H1 (cell line): ENCODE data around the gene ZNF337. TPM values are rescaled to one million over a fixed set of nuclear protein-coding genes. Genes with fewer than 3 reads are reported as not detected.
A peak's percentile ranks its signal among the peaks of the same experiment; 100 is the strongest.

Experiments used
- CTCF ChIA-PET: fragments of 300-600 bp; sonication (Branson Sonifier 250); formaldehyde crosslinking; loops from one replicate; lab custom pipeline; 2021; ENCODE audit not compliant: partially characterized antibody; lab: Charles Lee
- POLR2A ChIA-PET: fragments of 300-600 bp; sonication (Branson Sonifier 250); formaldehyde crosslinking; loops from one replicate; lab custom pipeline; 2021; ENCODE audit warnings: inconsistent platforms; ENCODE audit not compliant: partially characterized antibody; lab: Charles Lee
- DNase-seq, 2 experiments: peaks; one replicate each; pipeline versions ENCODE4 v3.0.0 to v3.0.0-alpha.2; 2010 to 2022; ENCODE audit warnings: low spot score in 2 of 2, low read depth in 1 of 2, mixed read lengths in 1 of 2
- FAIRE-seq: peaks from 2 replicates; lab custom pipeline; 2011; peaks lifted over from hg19 to GRCh38; lab: Jason Lieb, UNC
- H2AFZ ChIP-seq: 2 replicates; pipeline ENCODE4 v1.8.1; 2012; ENCODE audit warnings: low read length, inconsistent platforms
- H2AK5ac ChIP-seq: 2 replicates; pipeline ENCODE4 v1.6.1; 2013; ENCODE audit warnings: low read depth, low read length
- H2BK120ac ChIP-seq: replicated peaks from 2 replicates; pipeline ENCODE3; 2013; ENCODE audit warnings: low read depth, low read length, inconsistent platforms
- H2BK12ac ChIP-seq: 2 replicates; pipeline ENCODE4 v1.6.1; 2013; ENCODE audit warnings: low read depth, low read length
- H2BK15ac ChIP-seq: 2 replicates; pipeline ENCODE4 v1.6.1; 2013; ENCODE audit warnings: low read length
- H2BK20ac ChIP-seq: 2 replicates; pipeline ENCODE4 v1.6.1; 2013; ENCODE audit warnings: low read length
- H2BK5ac ChIP-seq: 2 replicates; pipeline ENCODE4 v1.6.1; 2013; ENCODE audit warnings: low read depth, low read length
- H3K14ac ChIP-seq: 2 replicates; pipeline ENCODE4 v1.6.1; 2013; ENCODE audit warnings: inconsistent platforms; ENCODE audit not compliant: insufficient read length
- H3K18ac ChIP-seq: 2 replicates; pipeline ENCODE4 v1.6.1; 2013; ENCODE audit warnings: low read length; ENCODE audit errors: extremely low read depth
- H3K23ac ChIP-seq: 2 replicates; pipeline ENCODE4 v1.6.1; 2013; ENCODE audit warnings: inconsistent platforms; ENCODE audit not compliant: insufficient read length
- H3K23me2 ChIP-seq: 2 replicates; pipeline ENCODE4 v1.6.1; 2013; ENCODE audit warnings: low read depth, low read length
- H3K27ac ChIP-seq: 2 replicates; pipeline ENCODE4 v1.6.1; 2011; ENCODE audit warnings: low read depth, low read length, inconsistent platforms
- H3K27me3 ChIP-seq, 4 experiments: replicated peaks in 1 of 4; 1 replicate in 1 of 4; 2 replicates in 3 of 4; pipeline versions ENCODE4 v1.6.1 to v1.8.1; 2011 to 2013; ENCODE audit warnings: low read length in 3 of 4, mild to moderate bottlenecking in 3 of 4, inconsistent platforms in 2 of 4, mixed read lengths in 2 of 4, moderate library complexity in 1 of 4; ENCODE audit not compliant: control insufficient read depth in 3 of 4, insufficient read depth in 3 of 4; ENCODE audit errors: extremely low read depth in 1 of 4
- H3K36me3 ChIP-seq, 4 experiments: 2 replicates each; pipeline versions ENCODE4 v1.6.1 to v1.8.1; 2011 to 2013; ENCODE audit warnings: mild to moderate bottlenecking in 4 of 4, low read length in 3 of 4, moderate library complexity in 2 of 4, control low read depth in 1 of 4, inconsistent platforms in 1 of 4; ENCODE audit not compliant: insufficient read depth in 4 of 4, control insufficient read depth in 2 of 4
- H3K4ac ChIP-seq: replicated peaks from 2 replicates; pipeline ENCODE3; 2013; ENCODE audit warnings: low read length, low read depth, mixed read lengths, inconsistent platforms; ENCODE audit not compliant: insufficient read length
- H3K4me1 ChIP-seq, 4 experiments: replicated peaks in 1 of 4; 1 replicate in 1 of 4; 2 replicates in 3 of 4; pipeline versions ENCODE4 v1.6.1 to v1.8.1; 2011 to 2013; ENCODE audit warnings: low read length in 3 of 4, inconsistent platforms in 2 of 4, mixed read lengths in 1 of 4; ENCODE audit not compliant: insufficient read depth in 4 of 4, control insufficient read depth in 3 of 4
- H3K4me2 ChIP-seq, 2 experiments: 2 replicates each; pipeline versions ENCODE4 v1.6.1 to v1.8.1; 2011 to 2013; ENCODE audit warnings: low read depth in 2 of 2, low read length in 2 of 2, control low read depth in 1 of 2, inconsistent platforms in 1 of 2, mild to moderate bottlenecking in 1 of 2; ENCODE audit not compliant: insufficient read depth in 1 of 2
- H3K4me3 ChIP-seq, 4 experiments: fragments of 200-600, 300-600 bp in 1 of 4; sonication (generic), shearing (Covaris generic), sonication (Bioruptor Twin) in 1 of 4; 2 replicates each; pipeline versions ENCODE4 v1.5.1 to v1.8.1; 2011 to 2016; ENCODE audit warnings: low read length in 4 of 4, low read depth in 3 of 4, control low read depth in 2 of 4, inconsistent platforms in 2 of 4, mild to moderate bottlenecking in 2 of 4, mixed read lengths in 1 of 4, moderate library complexity in 1 of 4; ENCODE audit not compliant: insufficient read depth in 2 of 4; ENCODE audit errors: extremely low read depth in 1 of 4
- H3K56ac ChIP-seq: replicated peaks from 2 replicates; pipeline ENCODE3; 2013; ENCODE audit warnings: low read depth, mild to moderate bottlenecking, mixed read lengths, low read length, inconsistent platforms; ENCODE audit not compliant: insufficient read length
- H3K79me1 ChIP-seq: 2 replicates; pipeline ENCODE4 v1.6.1; 2013; ENCODE audit warnings: low read depth, low read length, control low read depth
- H3K79me2 ChIP-seq, 2 experiments: 2 replicates each; pipeline versions ENCODE4 v1.6.1 to v1.8.1; 2012 to 2013; ENCODE audit warnings: low read length in 2 of 2, mild to moderate bottlenecking in 2 of 2, inconsistent platforms in 1 of 2; ENCODE audit not compliant: insufficient read depth in 2 of 2, control insufficient read depth in 1 of 2
- H3K9ac ChIP-seq, 4 experiments: replicated peaks in 1 of 4; 1 replicate in 1 of 4; 2 replicates in 3 of 4; pipeline versions ENCODE4 v1.6.1 to v1.8.1; 2011 to 2013; ENCODE audit warnings: low read depth in 3 of 4, low read length in 3 of 4, control low read depth in 2 of 4, mild to moderate bottlenecking in 2 of 4, moderate library complexity in 2 of 4, inconsistent platforms in 1 of 4; ENCODE audit errors: extremely low read depth in 1 of 4
- H3K9me3 ChIP-seq, 2 experiments: 2 replicates each; pipeline versions ENCODE4 v1.6.1 to v1.8.1; 2012 to 2013; ENCODE audit warnings: mild to moderate bottlenecking in 2 of 2, moderate library complexity in 2 of 2, control low read depth in 1 of 2, inconsistent platforms in 1 of 2, low read depth in 1 of 2, low read length in 1 of 2, mixed read lengths in 1 of 2; ENCODE audit not compliant: insufficient read depth in 2 of 2
- H4K20me1 ChIP-seq, 2 experiments: replicated peaks in 1 of 2; 2 replicates each; pipeline versions ENCODE3 to v1.8.1; 2011 to 2013; ENCODE audit warnings: inconsistent platforms in 2 of 2, low read length in 2 of 2, mild to moderate bottlenecking in 1 of 2; ENCODE audit not compliant: insufficient read depth in 2 of 2, control insufficient read depth in 1 of 2
- H4K5ac ChIP-seq: 2 replicates; pipeline ENCODE4 v1.6.1; 2013; ENCODE audit warnings: low read length, low read depth, mixed read lengths, inconsistent platforms; ENCODE audit not compliant: insufficient read length
- H4K8ac ChIP-seq: 2 replicates; pipeline ENCODE4 v1.8.0; 2013; ENCODE audit warnings: mild to moderate bottlenecking, moderate library complexity, low read length, inconsistent platforms; ENCODE audit not compliant: insufficient read depth; ENCODE audit errors: extremely low read depth
- H4K91ac ChIP-seq: replicated peaks from 2 replicates; pipeline ENCODE3; 2013; ENCODE audit warnings: low read length, mixed read lengths, inconsistent platforms; ENCODE audit not compliant: insufficient read length
- RNF2 ChIP-seq: fragments of 200-900, 300-1000 bp; sonication (generic); IDR thresholded peaks from 2 replicates; pipeline ENCODE4 v1.7.1; 2016; ENCODE audit warnings: borderline replicate concordance, low read depth, mild to moderate bottlenecking, antibody characterized with exemption, low read length; ENCODE audit not compliant: poor library complexity, severe bottlenecking; ENCODE audit errors: missing control alignments
- SP2 ChIP-seq: IDR thresholded peaks from 2 replicates; pipeline ENCODE4 v1.6.1; 2012; ENCODE audit warnings: mild to moderate bottlenecking, low read length, inconsistent platforms
- WGBS, 2 experiments: shearing (Covaris generic) in 1 of 2; methylation state at CpG; one replicate each; pipeline versions ENCODE4 v1.1.6 to v1.1.7; 2013 to 2015; ENCODE audit warnings: low lambda C conversion rate in 2 of 2, mixed read lengths in 2 of 2, inconsistent platforms in 1 of 2, low coverage in 1 of 2, missing lambda C conversion rate in 1 of 2; ENCODE audit not compliant: insufficient replicate concordance in 2 of 2, insufficient coverage in 1 of 2, insufficient read length in 1 of 2; ENCODE audit errors: extremely low coverage in 1 of 2, missing lambda C conversion rate in 1 of 2; 5-methylcytosine and 5-hydroxymethylcytosine counted together
- polyA plus RNA-seq, 7 experiments: library from polyadenylated mRNA; depleted of rRNA in 3 of 7; stranded (reverse) in 5 of 7; unstranded in 2 of 7; fragments of >200 nt in 5 of 7; fragments of 200-250 nt in 2 of 7; gene quantifications; 1 replicate in 5 of 7; 2 replicates in 1 of 7; 4 replicates in 1 of 7; pipeline versions ENCODE4 v1.2.1 to v1.2.3, GENCODE V29; 2011 to 2013; ENCODE audit warnings: missing spikeins in 2 of 7, mixed read lengths in 2 of 7
- total RNA-seq: library from RNA; stranded (reverse); fragmentation: NEBNext Ultra II Directional; extraction: Animal tissue kit (Norgen Biotek cat#: 25700); gene quantifications from 2 replicates; pipeline ENCODE4 v1.2.1, GENCODE V29; 2021

ZNF337 gene
- total and polyA plus RNA-seq, 2 of the 8 experiments (the other 6 are each of a cell fraction or from before 2014, with no cell fraction given): 2.8 to 6.6 TPM

DNA sequence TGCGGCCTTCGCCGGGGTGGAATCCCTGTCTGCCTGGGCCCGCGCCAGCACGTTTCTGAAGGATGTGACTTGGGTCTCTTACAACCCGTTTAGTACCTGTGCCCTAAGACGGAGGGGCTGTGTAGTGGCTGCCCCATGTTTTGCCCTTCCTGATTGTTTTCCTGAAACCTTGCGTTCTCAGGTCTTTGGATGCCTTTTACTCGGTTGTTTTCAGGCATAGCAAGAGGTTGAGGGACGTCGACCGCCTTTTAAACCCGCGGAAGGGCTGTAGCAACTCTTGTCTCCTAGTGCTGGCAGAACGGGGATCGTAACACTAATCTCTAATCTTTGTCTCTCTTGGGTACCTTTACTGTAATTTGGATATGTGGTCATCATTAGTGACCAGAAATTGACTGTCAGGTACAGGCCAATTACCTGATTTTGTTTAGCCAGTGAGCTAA is 72.1 kb downstream of the ZNF337 start:
- POLR2A ChIA-PET: no interaction called here

More for the DNA sequence above, 72.1 kb downstream of the ZNF337 start:
- DNase-seq: no peak
- TF ChIP-seq RNF2 (peak; percentile 1), SP2 (no peak)
- H2BK5ac ChIP-seq: peak overlapping the region; percentile 84
- H3K4me1 ChIP-seq: peaks cover 0 to 12% (median 4%) of the 10 kb centered on the region in 4 experiments; a peak in 5 of 7 replicates
- no peaks in the 10 kb centered on the region for H3K9me3 ChIP-seq
- H2BK12ac ChIP-seq: peak overlapping the region; percentile 90
- peak overlapping the region; percentile 71 to 94 for H3K4me2 ChIP-seq
- H3K27me3 ChIP-seq: peaks cover 0 to 15% (median 4%) of the 10 kb centered on the region in 4 experiments; a peak in 5 of 7 replicates
- peak overlapping the region in 3 of 4 experiments; percentile 69 to 88 (median 85); a peak in 6 of 7 replicates for H3K9ac ChIP-seq
- peak overlapping the region; percentile 81 for H3K4ac ChIP-seq
- H3K4me3 ChIP-seq: peak overlapping the region; percentile 52 to 76 (median 59)
- H3K18ac ChIP-seq: peak overlapping the region; percentile 87
- H4K5ac ChIP-seq: peak overlapping the region; percentile 34
- peaks cover 2% of the 10 kb centered on the region; the same call in 1 of the 2 replicates for H3K79me1 ChIP-seq
- H3K14ac ChIP-seq: no peak overlapping the region
- no peak for FAIRE-seq
- H3K23ac ChIP-seq: no peak overlapping the region
- H3K56ac ChIP-seq: peak overlapping the region; percentile 83
- H4K20me1 ChIP-seq: peaks cover 0 to 4% of the 10 kb centered on the region in 2 experiments
- H2AFZ ChIP-seq: peak overlapping the region; percentile 54; the same call in 1 of the 2 replicates
- H2BK120ac ChIP-seq: no peak overlapping the region
- H2BK20ac ChIP-seq: peak overlapping the region; percentile 80; the same call in 1 of the 2 replicates
- H2BK15ac ChIP-seq: 0 out of 2 replicates have a peak overlapping the region, but pooled peaks have one; percentile 72
- H3K23me2 ChIP-seq: peaks cover 15% of the 10 kb centered on the region; the same call in 1 of the 2 replicates
- peak overlapping the region; percentile 96; the same call in 1 of the 2 replicates for H4K8ac ChIP-seq
- no peaks in the 10 kb centered on the region for H3K36me3 ChIP-seq
- CTCF ChIA-PET: no interaction called here
- H2AK5ac ChIP-seq: peak overlapping the region; percentile 79; the same call in 1 of the 2 replicates
- 45% methylated on average over 16 of the region's 17 CpGs; no CpG with 5 or more reads in 1 of the 2 experiments for WGBS, 2 experiments
- H4K91ac ChIP-seq: peak overlapping the region; percentile 91
- peak overlapping the region; percentile 12; the same call in 1 of the 2 replicates for H3K27ac ChIP-seq
- 0 out of 4 replicates have a peak, but pooled peaks cover 0 to 3% of the 10 kb centered on the region in 2 experiments for H3K79me2 ChIP-seq
